HepG2 (cell line): Measurements from ENCODE around the gene RPP21. TPM values are rescaled to one million over a fixed set of nuclear protein-coding genes. Genes with fewer than 3 reads are reported as not detected.
A peak's percentile ranks its signal among the peaks of the same experiment; 100 is the strongest.

ENCODE experiments used
- CEBPG ChIP-seq: IDR thresholded peaks from 2 replicates; pipeline ENCODE4 v1.6.1; 2016
- MTF1 ChIP-seq: sonication (generic); formaldehyde crosslinking; IDR thresholded peaks from 2 replicates; pipeline ENCODE4 v1.5.0; 2020; ENCODE audit warnings: missing genetic modification reagents
- NFYB ChIP-seq: sonication (generic); formaldehyde crosslinking; IDR thresholded peaks from 2 replicates; pipeline ENCODE4 v1.4.0; 2020; ENCODE audit warnings: missing genetic modification reagents
- NR2F1 ChIP-seq, 2 experiments: fragments of 450-650 bp in 1 of 2; formaldehyde crosslinking in 1 of 2; IDR thresholded peaks; 2 replicates each; pipeline versions ENCODE4 v1.5.0 to v1.6.1; 2016 to 2020; ENCODE audit warnings: mild to moderate bottlenecking in 1 of 2, missing compliant biosample characterization in 1 of 2, missing genetic modification reagents in 1 of 2, moderate library complexity in 1 of 2
- NR3C1 ChIP-seq: sonication (generic); formaldehyde crosslinking; IDR thresholded peaks from 2 replicates; pipeline ENCODE4 v1.4.0; 2020; ENCODE audit warnings: missing genetic modification reagents
- PHF5A ChIP-seq: IDR thresholded peaks from one replicate; pipeline ENCODE4 v1.6.1; 2018; ENCODE audit warnings: low read depth, missing genetic modification reagents; ENCODE audit not compliant: unreplicated experiment
- SALL2 ChIP-seq: sonication (generic); formaldehyde crosslinking; IDR thresholded peaks from 2 replicates; pipeline ENCODE4 v1.8.1; 2023; ENCODE audit warnings: mild to moderate bottlenecking, missing genetic modification reagents, inconsistent platforms
- SAP130 ChIP-seq: IDR thresholded peaks from 2 replicates; pipeline ENCODE4 v1.6.1; 2016; ENCODE audit warnings: low read depth
- SMAD1 ChIP-seq: sonication (generic); formaldehyde crosslinking; IDR thresholded peaks from 2 replicates; pipeline ENCODE4 v1.4.0; 2020; ENCODE audit warnings: missing genetic modification reagents, low read depth, mild to moderate bottlenecking, borderline replicate concordance
- SMAD3 ChIP-seq: sonication (generic); formaldehyde crosslinking; IDR thresholded peaks from 2 replicates; pipeline ENCODE4 v1.4.0; 2020; ENCODE audit warnings: missing genetic modification reagents
- TERF1 ChIP-seq: sonication (generic); formaldehyde crosslinking; IDR thresholded peaks from 2 replicates; pipeline ENCODE4 v1.8.0; 2022; ENCODE audit warnings: mild to moderate bottlenecking, missing genetic modification reagents, moderate library complexity
- YY1 ChIP-seq: IDR thresholded peaks from 2 replicates; pipeline ENCODE4 v1.6.1; 2011; ENCODE audit warnings: low read length, low read depth, moderate library complexity, mild to moderate bottlenecking; ENCODE audit not compliant: insufficient read depth, insufficient replicate concordance
- ZBED4 ChIP-seq: sonication (generic); formaldehyde crosslinking; IDR thresholded peaks from 2 replicates; pipeline ENCODE4 v1.4.0; 2020; ENCODE audit warnings: missing genetic modification reagents, borderline replicate concordance
- ZIK1 ChIP-seq: sonication (generic); formaldehyde crosslinking; IDR thresholded peaks from 2 replicates; pipeline ENCODE4 v1.5.0; 2020; ENCODE audit warnings: mild to moderate bottlenecking, low read depth, missing genetic modification reagents, borderline replicate concordance
- ZNF10 ChIP-seq: sonication (generic); formaldehyde crosslinking; IDR thresholded peaks from 2 replicates; pipeline ENCODE4 v1.4.0; 2020; ENCODE audit warnings: mild to moderate bottlenecking, low read depth, missing genetic modification reagents, borderline replicate concordance
- ZNF234 ChIP-seq: sonication (generic); formaldehyde crosslinking; conservative IDR thresholded peaks from 2 replicates; pipeline ENCODE4 v1.5.1; 2020; ENCODE audit warnings: mild to moderate bottlenecking, missing genetic modification reagents
- ZNF292 ChIP-seq: sonication (generic); formaldehyde crosslinking; IDR thresholded peaks from 2 replicates; pipeline ENCODE4 v1.8.1; 2022; ENCODE audit warnings: mild to moderate bottlenecking, low read depth, missing genetic modification reagents, borderline replicate concordance
- ZNF546 ChIP-seq: sonication (generic); formaldehyde crosslinking; conservative IDR thresholded peaks from 2 replicates; pipeline ENCODE4 v1.8.1; 2023; ENCODE audit warnings: mild to moderate bottlenecking, missing genetic modification reagents
- ZNF549 ChIP-seq: sonication (generic); formaldehyde crosslinking; IDR thresholded peaks from 2 replicates; pipeline ENCODE4 v1.5.0; 2020; ENCODE audit warnings: missing genetic modification reagents
- ZNF597 ChIP-seq: sonication (generic); formaldehyde crosslinking; IDR thresholded peaks from 2 replicates; pipeline ENCODE4 v1.5.0; 2020; ENCODE audit warnings: missing genetic modification reagents
- ZNF724P ChIP-seq: sonication (generic); formaldehyde crosslinking; IDR thresholded peaks from 2 replicates; pipeline ENCODE4 v1.8.0; 2022; ENCODE audit warnings: missing genetic modification reagents, borderline replicate concordance
- ZSCAN25 ChIP-seq: sonication (generic); formaldehyde crosslinking; IDR thresholded peaks from 2 replicates; pipeline ENCODE4 v1.8.0; 2022; ENCODE audit warnings: mild to moderate bottlenecking, missing genetic modification reagents
- polyA plus RNA-seq, 8 experiments: library from polyadenylated mRNA; depleted of rRNA in 3 of 8; stranded (reverse) in 7 of 8; unstranded in 1 of 8; fragments of >200 nt; fragmentation: Illumina TruSeq in 4 of 8; extraction: Trizol in 4 of 8; gene quantifications; 2 replicates each; pipeline versions ENCODE4 v1.2.1 to v1.2.3, GENCODE V29; 2011 to 2016; ENCODE audit warnings: low read depth in 4 of 8, missing spikeins in 1 of 8, mixed read lengths in 1 of 8; ENCODE audit not compliant: insufficient read depth in 1 of 8
- total RNA-seq, 5 experiments: library from RNA; depleted of rRNA; stranded (reverse); fragments of >200 nt; fragmentation: Illumina TruSeq; extraction: Trizol; gene quantifications; 2 replicates each; pipeline ENCODE4 v1.2.3, GENCODE V29; 2016; ENCODE audit warnings: low read depth in 1 of 5

Gene RPP21
- total and polyA plus RNA-seq, 2 of the 13 experiments (the other 11 are each of a cell fraction or from before 2014, with no cell fraction given): 53.1 to 72.3 TPM

GRCh38 chr6:30326526-30327231 lies 18.3 kb upstream of the RPP21 start, which contains the start of gene TRIM39 (continued):
- no peak for TF ChIP-seq ZIK1
- TF ChIP-seq ZSCAN25: peak; percentile 62; the same call in 1 of the 2 replicates
- TF ChIP-seq SMAD3 (CRISPR knock-in tag): no peak
- TF ChIP-seq ZNF597 (CRISPR knock-in tag): 0 out of 2 replicates have a peak, but pooled peaks have one; percentile 13
- TF ChIP-seq NR3C1: no peak
- TF ChIP-seq MTF1: no peak
- TF ChIP-seq TERF1: no peak
- peak; percentile 29; the same call in 1 of the 2 replicates for TF ChIP-seq ZNF724P (CRISPR knock-in tag)
- peak; percentile 91 for TF ChIP-seq SALL2
- TF ChIP-seq ZNF10: no peak
- TF ChIP-seq ZNF292 (CRISPR knock-in tag): peak; percentile 10; the same call in 1 of the 2 replicates
- no peak for TF ChIP-seq NFYB (CRISPR knock-in tag)
- 0 out of 2 replicates have a peak, but pooled peaks have one; percentile 24 for TF ChIP-seq SMAD1 (CRISPR knock-in tag)
- no peak for TF ChIP-seq PHF5A (CRISPR knock-in tag)
- TF ChIP-seq ZNF234 (CRISPR knock-in tag): 0 out of 2 replicates have a peak, but pooled peaks have one; percentile 91
- no peak for TF ChIP-seq ZBED4
- TF ChIP-seq YY1: peak; percentile 60
- no peak for TF ChIP-seq CEBPG (CRISPR knock-in tag)
- no peak for TF ChIP-seq ZNF546 (CRISPR knock-in tag)
- no peak; a peak in 2 of 4 replicates for TF ChIP-seq NR2F1 (CRISPR knock-in tag; IDR thresholded peaks at IDR 0.05)
- no peak for TF ChIP-seq ZNF549 (CRISPR knock-in tag)
- peak; percentile 93 for TF ChIP-seq SAP130 (CRISPR knock-in tag)
